ENCODE measurements around the gene MRPS30.

Gene MRPS30

GRCh38 chr5:44827681-44828080 is 18.9 kb downstream of the MRPS30 start:
- no peak overlapping the region for H3K4me3 ChIP-seq (replicated peaks; ENCODE audit: low read depth, low read length)
- DNase-seq (ENCODE audit: low read depth), result no peak
- TF ChIP-seq CTCF (IDR thresholded peaks at IDR 0.05; ENCODE audit: low read length, missing control alignments), result no peak

DNA sequence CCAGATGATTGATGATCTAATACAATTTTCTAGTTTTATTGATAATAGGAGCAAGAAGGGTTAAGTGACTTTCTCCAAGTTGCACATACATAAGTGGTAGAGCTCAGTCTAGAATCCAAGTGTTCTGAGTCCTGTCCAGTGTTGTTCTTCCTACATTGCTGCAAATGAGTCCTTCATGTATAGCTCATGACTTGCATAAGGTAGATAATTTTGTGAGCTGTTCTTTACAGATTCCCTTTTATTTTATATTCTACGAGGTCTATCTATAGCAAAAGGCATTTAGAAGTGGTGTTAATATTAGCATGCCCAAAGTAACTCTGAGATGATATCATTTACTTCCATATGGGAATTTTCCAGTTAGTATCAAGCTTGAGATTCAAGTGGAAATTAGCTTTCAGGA is 20.0 kb downstream of the MRPS30 start:
- DNase-seq (ENCODE audit: low read depth), result no peak
- no peak for TF ChIP-seq CTCF (IDR thresholded peaks at IDR 0.05; ENCODE audit: low read length, missing control alignments)

DNA sequence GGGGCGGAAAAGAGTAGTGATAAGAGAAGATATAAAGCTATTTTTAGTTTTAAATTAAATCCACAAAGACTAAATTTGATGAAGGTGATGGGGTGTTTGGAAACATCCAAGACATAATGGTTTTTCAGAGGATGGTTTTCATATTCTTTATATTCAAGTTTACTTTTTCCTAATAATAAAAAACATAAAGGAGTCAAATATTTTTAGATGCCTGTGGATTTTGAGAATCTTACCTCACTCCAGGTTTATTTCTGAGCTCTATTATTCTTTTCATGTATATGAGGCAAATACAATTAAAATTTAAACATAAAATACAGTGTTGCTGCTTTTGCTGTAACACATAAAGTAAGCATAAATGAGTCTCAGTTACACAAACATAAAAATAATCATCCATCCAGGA is 22.2 kb downstream of the MRPS30 start:
- TF ChIP-seq CTCF (IDR thresholded peaks at IDR 0.05; ENCODE audit: low read length, missing control alignments), result no peak
- no peak for DNase-seq (ENCODE audit: low read depth)
- no peak overlapping the region for H3K4me3 ChIP-seq (replicated peaks; ENCODE audit: low read depth, low read length)

More for the DNA sequence above, 20.0 kb downstream of the MRPS30 start:
- H3K4me3 ChIP-seq (replicated peaks; ENCODE audit: low read depth, low read length), result no peak overlapping the region

DNA sequence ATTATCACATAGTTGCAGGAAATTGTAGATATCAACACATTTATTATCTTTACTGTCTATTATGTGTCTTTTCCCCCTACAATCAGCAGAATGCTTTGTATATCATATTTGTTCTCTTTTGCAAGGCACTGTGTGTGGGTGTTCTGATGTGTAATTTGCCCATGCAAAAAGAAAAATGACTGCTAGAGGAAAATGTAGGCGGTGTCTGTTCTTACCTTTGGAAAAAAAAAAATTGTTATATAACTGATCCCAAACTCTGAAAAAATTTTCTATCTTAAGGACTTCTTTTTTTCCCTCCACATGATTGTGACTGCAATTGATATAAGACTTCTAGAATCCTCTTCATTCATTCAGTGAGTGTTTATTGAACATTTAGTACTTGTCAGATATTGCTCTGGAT is 24.5 kb downstream of the MRPS30 start:
- H3K4me3 ChIP-seq (replicated peaks; ENCODE audit: low read depth, low read length), result no peak overlapping the region
- no peak for TF ChIP-seq CTCF (IDR thresholded peaks at IDR 0.05; ENCODE audit: low read length, missing control alignments)
- no peak for DNase-seq (ENCODE audit: low read depth)

DNA sequence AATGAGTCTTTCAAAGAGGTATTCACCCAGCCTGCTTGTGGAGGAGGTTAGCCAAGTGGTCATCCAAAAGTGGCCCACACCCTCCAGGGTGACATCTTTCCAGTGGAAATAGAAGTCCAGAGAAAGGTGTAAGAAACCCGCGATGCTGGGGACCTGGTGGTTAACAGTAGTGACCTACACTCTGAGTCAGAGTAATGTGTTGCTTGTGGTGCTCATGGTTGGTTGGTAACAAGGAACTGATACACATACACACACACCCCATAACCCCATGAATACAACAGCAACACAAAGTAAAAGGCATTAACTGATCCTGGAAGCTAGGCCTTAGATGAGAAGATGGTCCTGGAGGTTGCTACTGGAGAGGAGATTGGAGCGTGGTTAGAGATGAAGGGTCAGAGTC is 26.9 kb downstream of the MRPS30 start:
- DNase-seq (ENCODE audit: low read depth), result no peak
- no peak overlapping the region for H3K4me3 ChIP-seq (replicated peaks; ENCODE audit: low read depth, low read length)
- no peak for TF ChIP-seq CTCF (IDR thresholded peaks at IDR 0.05; ENCODE audit: low read length, missing control alignments)

DNA sequence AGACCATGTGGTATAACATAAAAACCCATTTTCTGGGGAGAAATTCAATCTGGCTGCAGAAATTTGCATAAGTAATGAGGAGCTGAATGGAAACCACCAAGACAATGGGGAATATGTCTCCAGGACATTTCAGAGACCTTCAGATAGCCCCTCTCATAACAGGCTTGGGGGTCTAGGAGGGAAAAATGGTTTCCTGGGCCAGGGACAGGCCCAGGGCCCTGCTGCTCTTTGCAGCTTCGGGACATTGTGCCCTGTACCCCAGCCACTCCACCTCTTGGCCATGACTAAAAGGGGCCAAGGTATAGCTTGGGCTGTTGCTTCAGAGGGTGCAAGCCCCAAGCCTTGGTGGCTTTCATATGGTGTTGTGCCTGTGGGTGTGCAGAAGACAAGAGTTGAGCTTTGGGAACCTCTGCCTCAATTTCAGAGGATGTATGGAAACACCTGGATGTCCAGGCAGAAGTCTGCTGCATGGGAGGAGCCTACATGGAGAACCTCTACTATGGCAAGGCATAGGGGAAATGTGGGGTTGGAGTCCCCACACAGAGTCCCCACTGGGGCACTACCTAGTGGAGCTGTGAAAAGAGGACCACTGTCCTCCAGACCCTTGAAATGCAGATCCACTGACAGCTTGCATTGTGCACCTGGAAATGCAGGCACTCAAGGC is 30.4 kb downstream of the MRPS30 start:
- no peak for TF ChIP-seq CTCF (IDR thresholded peaks at IDR 0.05; ENCODE audit: low read length, missing control alignments)
- no peak overlapping the region for H3K4me3 ChIP-seq (replicated peaks; ENCODE audit: low read depth, low read length)
- DNase-seq (ENCODE audit: low read depth), result no peak
